Measurements from ENCODE around the gene UROC1.

UROC1 gene

DNA sequence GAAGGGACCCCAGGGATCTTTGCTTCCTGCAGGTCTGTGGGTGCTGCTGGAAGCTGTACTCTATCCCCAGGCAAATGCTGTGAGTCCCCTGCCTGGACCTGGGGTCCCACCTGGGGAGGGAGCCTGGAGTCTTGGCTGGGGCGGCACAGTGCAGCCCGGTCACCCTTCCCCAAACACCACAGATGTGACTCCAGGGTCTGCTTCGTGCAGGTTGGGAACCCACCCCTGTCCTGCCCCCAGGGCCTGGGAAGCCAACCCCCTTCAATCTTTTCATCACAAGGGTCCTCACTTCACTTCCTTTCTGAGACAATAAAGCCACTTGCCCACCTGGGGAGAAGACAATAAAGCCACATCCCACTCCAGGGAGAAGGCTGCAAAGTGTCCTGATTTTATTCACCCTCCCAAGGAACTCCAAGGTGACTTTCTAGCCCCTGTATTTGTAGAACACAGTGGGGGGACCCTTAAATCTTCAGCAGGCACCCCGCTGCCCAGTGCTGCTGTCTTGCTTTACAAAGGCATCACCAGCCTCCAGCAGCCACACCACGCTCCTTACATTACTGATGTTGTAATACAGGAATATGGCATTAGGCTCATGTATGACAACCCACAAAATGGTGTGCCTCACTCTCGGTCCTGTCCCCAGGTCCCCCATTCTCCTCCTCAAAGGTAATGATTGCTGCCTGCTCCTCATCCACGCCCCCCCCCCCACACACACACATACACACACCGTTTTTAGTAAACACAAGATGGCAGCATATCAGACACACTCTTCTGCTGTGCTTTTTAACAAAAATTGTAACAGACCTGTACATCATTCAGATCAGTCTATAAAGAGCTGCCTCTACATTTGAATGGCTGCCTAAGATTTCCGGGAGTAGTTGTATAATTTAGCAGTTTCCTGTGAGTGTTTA lies 31.2 kb upstream of the UROC1 start:
- no peak for DNase-seq (ENCODE audit: low read depth, low spot score)
- H3K27ac ChIP-seq = no peak overlapping the region

DNA sequence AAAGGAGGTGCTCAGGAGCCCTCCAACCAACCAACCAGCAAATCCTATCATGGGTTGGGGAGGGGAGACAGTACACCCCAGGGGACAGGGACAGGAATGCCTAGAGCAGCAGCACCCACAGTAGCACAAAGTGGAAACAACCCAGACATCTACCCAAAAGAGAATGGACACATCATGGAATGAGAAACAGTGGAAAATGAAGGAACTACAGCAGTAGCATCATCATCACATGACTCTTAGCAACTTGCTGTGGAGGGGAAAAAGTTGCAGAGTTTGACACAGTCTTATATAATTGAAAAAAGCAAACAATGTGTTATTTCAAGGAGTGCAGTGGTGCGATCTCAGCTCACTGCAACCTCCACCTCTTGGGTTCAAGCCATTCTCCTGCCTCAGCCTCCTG lies 30.1 kb upstream of the UROC1 start:
- no peak overlapping the region for H3K27ac ChIP-seq
- DNase-seq (ENCODE audit: low read depth, low spot score) = no peak

DNA sequence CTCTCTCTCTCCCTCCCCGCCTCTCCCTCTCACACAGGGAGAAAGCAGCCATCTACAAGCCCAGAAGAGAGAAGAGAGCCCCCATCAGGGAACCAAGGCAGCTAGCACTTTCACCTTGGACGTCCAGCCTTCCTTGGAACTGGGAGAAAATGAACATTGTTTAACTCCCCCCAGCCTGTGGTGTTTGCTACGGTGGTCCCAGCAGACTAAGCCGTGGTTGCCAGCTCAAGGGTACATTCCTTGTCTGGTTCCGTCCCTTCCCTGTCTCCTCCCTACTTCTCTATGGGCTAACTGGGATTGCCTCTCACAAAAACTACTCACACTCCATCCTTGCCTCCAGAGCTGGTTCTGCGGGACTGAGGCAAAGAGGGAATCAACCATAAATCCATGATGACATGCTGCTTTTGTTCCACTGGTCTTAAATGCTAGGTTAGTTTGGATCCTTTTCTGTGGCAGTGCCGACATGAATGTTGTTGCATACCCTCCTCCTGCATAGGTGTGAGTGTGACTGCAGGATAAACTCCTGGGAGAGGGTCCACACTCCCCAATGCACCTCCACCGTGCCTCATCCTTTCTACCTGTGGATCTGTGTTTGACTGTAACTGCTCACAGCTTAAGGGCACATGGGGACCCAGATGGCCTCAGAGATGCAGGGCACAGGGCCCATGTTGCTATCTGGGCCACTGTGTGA lies 29.1 kb upstream of the UROC1 start:
- H3K27ac ChIP-seq = no peak overlapping the region
- no peak for DNase-seq (ENCODE audit: low read depth, low spot score)

DNA sequence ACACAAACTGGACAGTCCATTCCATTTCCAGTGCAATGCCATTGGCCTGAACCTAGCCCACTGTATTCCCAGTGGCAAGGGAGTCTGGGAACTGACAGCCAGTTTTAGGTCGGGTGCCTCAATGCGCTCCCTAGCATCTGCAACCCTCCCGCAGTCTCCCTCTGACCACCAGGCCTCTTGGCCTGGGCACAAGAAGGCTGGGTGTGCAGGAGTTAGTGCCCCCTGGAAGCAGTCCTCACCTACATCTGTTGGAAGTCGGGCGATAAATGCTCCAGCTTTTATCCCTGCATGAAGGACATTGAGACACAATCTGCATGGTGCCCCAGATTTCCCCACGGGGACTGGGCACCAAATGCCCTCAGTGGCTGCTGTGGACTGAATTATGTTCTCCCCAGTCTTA lies 28.4 kb upstream of the UROC1 start:
- no peak for DNase-seq (ENCODE audit: low read depth, low spot score)
- no peak overlapping the region for H3K27ac ChIP-seq

DNA sequence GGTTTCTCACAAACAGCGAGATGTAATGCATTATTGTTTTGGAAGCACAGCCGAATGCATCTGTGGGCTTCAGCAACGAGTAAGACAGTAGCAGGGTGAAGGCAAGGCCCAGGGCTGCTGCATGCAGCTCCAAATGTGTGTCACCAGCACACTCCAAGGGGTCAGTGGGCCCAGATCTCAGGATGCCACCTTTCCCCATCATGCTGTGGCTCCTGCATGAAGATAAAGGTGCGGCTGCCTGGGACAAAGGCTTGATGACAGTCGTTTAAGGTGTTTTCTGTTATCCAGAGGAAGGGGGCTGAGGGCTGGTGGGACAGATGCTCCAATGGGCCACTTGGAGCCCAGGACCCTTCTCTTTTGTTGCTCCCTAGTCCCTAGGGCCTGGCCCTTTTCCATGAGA lies 28.0 kb upstream of the UROC1 start:
- H3K27ac ChIP-seq = no peak overlapping the region
- no peak for DNase-seq (ENCODE audit: low read depth, low spot score)

DNA sequence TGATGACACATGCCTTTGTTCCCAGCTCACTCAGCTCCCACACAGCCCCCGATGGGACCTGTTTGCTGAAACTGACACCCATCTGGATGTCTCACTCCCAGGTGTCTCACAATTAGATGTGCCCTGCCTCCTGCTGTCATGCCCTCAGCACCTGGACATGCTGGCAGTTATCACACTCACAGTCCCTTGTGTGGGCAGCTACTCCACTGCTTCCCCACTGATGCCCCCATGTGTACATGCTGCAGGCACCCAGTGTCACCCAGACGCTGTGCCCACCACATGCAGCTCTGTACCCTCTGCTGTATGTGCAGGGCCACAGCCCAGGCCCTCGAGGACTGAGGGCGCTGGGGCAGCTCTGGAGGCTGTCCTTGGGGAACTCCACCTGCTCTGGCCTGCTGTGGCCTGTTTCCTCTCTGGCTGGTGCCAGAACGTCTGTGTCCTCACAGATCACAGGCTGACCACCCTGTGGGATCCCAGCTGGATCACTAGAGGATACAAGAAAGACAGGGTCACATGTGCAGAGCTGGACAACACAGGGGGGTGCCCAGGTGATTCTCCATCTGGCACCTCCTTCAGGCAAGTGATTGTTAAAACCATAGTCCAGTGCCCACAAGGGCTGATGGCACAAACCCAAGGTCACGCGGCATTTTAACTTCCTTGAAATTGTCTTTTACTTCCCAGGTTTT lies 27.2 kb upstream of the UROC1 start:
- no peak overlapping the region for H3K27ac ChIP-seq
- DNase-seq (ENCODE audit: low read depth, low spot score) = no peak

DNA sequence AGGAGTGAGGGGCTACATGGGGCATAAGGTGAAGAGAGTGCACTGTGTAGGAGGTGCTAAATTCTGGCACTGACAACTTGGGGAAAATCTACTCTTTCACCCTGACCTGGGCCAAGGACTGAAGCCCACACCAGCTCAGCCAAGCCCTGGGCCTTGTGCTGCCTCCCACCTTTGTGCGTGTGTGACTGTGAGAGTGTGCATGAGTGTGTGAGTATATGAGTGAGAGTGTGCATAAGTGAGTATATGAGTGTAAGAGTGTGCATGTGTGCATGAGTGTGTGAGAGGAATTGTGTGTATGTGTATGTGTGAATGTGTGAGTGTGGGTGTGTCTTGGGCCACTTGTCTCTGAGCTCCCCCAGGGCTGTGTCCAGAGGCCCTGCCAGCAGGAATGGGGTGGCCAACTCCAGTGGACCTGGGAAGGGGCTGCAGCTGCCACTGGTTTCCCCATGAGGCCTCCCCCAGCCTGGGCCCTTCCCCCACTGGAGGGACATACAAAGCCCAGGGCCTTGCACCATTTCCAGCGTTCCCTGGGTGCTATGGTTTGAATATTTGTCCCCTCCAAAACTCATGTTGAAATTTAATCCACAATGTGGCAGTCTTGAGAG lies 26.0 kb upstream of the UROC1 start:
- DNase-seq (ENCODE audit: low read depth, low spot score) = no peak

DNA sequence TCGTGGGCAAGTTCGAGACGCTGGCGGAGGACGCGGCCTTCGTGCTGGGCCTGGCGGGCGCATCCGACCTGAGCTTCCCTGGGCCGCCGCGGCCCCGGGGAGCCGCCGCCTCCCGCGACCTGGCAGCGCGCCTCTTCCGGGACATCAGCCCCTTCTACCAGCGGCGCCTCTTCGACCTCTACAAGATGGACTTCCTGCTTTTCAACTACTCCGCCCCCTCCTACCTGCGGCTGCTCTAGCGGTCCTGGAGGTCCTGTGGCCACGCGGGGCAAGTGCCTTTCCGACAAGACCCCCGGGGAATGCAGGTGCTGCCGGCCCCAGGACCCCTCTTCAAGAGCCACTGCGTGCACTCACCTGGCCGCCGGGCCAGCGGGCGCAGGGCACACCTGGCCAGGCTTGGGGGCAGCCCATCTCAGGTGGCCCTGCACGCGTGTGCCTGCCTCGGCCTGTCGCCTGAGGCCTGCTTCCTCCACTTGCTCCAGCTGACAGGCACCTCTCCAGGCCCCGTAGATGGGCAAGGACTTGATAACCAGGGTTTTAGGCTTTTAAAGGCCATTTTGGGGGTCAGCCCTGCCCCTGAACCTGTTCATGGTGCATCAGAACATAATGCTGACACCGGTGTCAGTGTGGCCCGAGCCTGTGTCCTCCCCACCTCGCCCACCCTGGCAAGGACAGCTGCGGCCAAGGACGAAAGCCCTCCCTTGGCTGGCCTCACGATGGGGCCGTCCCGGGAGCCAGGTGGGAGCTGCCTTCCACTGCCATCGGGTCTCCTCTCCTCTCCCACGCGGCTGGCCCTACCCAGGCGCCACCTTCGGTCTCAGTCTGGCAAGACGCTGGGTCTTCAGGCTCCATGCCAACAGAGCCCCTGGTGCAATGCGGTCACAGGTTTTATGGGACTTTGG lies 25.0 kb upstream of the UROC1 start:
- no peak overlapping the region for H3K27ac ChIP-seq
- no peak for DNase-seq (ENCODE audit: low read depth, low spot score)

More for the DNA sequence above, 26.0 kb upstream of the UROC1 start:
- no peak overlapping the region for H3K27ac ChIP-seq

DNA sequence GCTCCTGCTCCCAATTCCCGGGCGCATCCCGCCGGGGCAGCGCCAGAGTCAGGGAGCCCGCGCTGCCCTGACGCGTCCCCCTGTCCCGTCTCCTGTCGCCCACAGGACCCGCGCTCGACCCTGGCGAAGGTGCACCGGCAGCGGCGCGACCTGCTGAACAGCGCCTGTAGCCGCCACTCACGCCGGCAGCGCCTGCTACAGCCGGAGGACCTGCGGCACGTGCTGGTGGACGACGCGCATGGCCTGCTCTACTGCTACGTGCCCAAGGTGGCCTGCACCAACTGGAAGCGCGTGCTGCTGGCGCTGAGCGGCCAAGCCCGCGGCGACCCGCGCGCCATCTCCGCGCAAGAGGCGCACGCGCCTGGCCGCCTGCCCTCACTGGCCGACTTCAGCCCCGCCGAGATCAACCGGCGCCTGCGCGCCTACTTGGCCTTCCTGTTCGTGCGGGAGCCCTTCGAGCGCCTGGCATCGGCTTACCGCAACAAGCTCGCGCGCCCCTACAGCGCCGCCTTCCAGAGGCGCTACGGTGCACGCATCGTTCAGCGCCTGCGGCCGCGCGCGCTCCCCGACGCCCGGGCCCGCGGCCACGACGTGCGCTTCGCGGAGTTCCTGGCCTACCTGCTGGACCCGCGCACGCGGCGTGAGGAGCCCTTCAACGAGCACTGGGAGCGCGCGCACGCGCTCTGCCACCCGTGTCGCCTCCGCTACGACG lies 24.2 kb upstream of the UROC1 start:
- no peak overlapping the region for H3K27ac ChIP-seq
- no peak for DNase-seq (ENCODE audit: low read depth, low spot score)

DNA sequence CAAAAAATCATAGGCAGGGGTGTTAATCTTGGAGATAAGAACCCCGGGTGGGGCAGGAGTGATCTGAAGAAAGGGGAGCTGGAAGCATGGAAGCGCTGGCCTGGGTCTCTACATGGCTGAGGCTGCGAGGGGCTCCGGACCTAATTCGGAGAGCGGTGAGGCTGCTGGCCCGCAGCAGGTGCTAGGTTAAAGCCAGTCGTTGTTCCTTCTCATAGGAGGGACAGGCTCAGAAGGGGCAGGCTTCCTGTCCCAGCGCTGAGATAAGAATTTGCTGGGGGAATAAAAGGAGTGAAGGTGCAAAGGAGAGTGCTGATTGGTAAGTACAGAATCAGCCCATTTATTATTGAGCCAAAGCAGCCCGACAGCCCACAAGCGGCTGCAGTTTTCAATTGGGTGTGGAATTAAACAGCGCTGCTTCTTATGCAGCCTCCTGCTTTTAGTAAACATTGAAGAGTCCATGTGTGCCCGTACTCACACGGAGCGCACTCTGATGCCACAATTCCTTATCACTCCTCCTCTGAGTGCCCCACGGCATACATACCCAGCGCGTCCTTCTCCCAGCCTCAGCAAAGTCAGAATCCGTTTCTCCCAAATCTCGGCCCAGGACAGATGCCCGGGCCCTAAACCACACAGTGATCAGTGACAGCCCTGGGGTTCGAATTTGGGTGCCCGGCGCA lies 23.5 kb upstream of the UROC1 start:
- H3K27ac ChIP-seq = no peak overlapping the region

DNA sequence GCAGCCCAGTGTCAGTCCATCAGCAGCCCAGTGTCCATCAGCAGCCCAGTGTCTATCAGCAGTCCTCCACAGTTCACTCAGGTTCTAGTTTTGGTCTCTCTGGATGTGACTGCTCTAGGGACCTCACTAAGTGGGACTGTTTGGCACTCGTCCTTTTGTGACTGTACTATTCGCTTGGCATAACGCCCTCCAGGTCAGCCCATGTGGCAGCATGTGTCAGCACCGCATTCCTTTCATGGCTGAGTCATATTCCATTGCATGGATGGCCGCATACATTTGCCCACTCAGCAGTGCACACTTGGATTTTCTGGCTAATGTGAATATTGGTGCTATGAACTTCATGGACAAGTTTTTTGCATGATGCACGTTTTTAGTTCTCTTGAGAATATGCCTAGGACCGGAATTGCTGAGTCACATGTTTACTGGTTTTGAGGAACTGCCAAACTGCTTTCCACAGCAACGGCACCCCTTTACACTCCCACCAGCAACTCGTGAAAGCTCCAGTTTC lies 22.8 kb upstream of the UROC1 start:
- peak; percentile 59 for DNase-seq (ENCODE audit: low read depth, low spot score)
- no peak overlapping the region for H3K27ac ChIP-seq

More for the DNA sequence above, 23.5 kb upstream of the UROC1 start:
- no peak for DNase-seq (ENCODE audit: low read depth, low spot score)

DNA sequence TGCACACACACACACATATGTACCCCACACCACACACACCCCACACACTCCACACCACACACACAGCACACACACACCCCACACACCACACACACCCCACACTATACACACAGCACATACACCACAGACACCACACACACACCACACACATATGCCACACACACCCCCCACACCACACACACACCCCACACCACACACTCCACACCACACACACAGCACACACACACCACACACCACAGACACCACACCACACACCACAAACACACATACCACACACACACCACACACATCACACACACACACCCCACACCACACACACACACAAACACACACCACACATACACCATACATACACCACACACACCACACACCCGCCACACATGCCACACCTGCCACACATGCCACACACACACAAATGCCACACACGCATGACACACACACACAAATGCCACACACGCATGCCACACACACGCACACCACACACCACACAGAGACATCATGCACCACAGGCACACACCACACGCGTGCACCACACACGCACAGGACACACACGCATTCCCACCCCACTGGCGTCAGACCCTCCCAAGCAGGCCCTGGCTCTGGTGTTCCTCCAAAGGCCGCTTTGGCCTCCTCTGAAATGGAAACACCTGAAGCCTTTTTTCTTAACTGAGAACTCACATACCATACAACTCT lies 22.1 kb upstream of the UROC1 start:
- no peak for DNase-seq (ENCODE audit: low read depth, low spot score)
- no peak overlapping the region for H3K27ac ChIP-seq

DNA sequence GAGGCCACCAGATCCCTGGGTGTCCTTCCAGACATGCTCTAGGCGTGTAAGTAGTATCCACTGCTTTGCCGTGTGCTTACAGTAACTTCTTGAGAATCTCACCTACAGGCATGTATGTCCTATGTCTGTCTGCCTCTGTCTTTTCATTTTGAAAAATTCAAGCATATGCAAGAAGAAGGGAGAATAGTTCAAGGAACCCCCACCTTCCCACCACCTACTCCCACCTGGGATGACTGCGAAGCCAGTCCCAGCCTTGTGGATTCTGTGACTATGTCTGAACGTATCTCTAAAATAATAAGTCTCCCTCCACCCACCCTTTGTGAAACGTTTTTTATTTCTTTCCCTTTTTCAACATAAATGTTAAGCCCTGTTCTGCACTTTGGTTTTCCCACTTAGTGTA lies 21.4 kb upstream of the UROC1 start:
- no peak for DNase-seq (ENCODE audit: low read depth, low spot score)
- H3K27ac ChIP-seq = no peak overlapping the region

DNA sequence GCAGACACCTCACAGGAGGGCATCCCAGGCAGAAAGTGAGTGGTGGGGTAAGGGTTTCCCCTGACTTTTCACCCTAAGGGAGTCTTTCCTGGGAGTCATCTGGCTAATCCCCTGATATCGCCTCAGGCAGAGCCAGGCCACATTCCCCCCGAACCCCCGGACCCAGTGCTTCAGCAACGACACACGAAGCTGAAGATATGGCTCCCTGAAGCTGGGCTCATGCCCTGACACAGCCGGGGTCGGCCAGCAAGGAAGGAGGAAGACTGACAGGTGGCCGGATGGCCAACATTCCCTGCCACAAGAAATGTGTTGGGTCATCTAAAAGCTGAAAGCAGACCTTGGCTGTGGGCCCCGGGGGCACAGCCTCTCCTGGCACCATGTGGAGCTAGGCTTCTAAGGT lies 20.7 kb upstream of the UROC1 start:
- H3K27ac ChIP-seq = no peak overlapping the region
- no peak for DNase-seq (ENCODE audit: low read depth, low spot score)

DNA sequence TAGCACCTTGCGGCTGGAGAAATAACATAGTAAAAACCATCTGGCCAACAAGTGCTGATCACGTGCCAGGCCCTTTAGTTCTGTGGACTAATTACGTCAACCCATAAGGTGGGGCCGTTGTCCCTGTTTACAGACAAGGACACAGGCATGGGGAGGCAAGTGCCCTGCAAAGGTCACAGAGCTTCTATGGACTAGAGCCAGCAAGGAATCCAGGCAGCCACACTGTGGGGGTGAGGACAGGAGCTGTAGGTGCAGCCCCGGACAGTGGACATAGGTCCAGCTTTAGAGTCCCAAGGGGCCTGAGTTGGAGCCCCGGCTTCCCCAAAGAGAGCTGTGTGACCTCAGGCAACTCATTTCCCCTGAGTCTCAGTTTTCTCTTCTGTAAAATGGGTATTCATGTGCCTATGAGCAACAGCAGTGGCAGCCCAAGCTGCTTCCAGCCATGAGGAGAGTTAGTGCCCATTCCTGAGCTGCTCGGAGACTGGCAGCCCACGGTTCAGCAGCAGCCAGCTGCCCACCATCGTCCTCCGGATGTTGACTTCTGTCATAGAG lies 20.2 kb upstream of the UROC1 start:
- DNase-seq (ENCODE audit: low read depth, low spot score) = no peak
- H3K27ac ChIP-seq = no peak overlapping the region

DNA sequence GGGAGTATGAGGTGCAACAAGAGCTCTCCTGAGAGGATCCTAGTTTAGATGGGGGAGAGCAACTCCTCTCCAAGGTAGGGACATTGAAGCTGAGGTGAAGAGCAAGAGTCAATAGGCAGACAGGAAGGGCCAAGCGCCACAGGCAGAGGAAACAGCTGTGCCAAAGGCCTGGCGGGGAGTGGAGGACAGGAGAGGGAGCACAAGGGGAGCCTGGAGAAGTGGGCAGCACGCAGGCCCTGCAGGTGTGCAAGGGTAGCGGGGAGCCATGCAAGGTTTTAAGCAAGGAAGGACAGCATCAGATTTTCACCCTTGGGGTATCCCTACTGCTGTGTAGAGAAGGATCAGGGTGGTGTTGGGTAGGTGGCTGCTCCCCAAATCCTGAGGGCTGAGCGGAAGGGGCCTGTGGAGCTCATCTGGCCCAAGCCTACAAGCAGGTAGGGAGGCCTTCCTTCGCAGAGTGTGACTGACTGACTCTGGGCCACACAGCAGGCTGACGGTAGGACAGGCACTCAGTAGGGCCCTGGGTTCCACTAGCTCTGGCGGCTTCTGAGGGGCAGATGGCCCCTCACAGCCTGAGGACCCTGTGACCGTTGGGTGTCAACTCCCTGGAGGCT lies 19.6 kb upstream of the UROC1 start:
- no peak overlapping the region for H3K27ac ChIP-seq
- no peak for DNase-seq (ENCODE audit: low read depth, low spot score)

DNA sequence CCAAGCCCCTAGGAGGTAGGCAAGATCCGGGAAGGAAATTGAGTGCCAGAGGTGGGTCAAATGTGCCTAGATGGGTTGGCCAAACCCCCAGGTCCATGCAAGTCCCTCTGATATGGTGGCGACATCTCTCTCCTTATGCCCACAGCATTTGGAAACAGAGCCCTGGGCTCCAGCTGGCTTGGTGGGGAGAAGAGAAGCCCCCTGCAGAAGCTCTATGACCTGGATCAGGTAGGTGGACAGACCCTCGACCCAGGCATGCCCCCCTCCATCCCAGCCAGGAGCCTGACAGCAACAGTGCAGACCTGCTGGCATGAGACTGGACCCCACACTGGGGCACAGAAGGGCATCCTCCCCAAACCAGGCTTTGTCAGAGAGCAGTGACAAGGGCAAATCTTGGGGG lies 18.6 kb upstream of the UROC1 start:
- no peak overlapping the region for H3K27ac ChIP-seq
- no peak for DNase-seq (ENCODE audit: low read depth, low spot score)

All from epithelial cell of prostate (primary cell).